NCI-H774 (cell line): ENCODE measurements around the gene HHAT.

Experiments used
- DNase-seq: peaks from one replicate; lab custom pipeline; 2025; lab: John Stamatoyannopoulos, UW

HHAT gene

DNA sequence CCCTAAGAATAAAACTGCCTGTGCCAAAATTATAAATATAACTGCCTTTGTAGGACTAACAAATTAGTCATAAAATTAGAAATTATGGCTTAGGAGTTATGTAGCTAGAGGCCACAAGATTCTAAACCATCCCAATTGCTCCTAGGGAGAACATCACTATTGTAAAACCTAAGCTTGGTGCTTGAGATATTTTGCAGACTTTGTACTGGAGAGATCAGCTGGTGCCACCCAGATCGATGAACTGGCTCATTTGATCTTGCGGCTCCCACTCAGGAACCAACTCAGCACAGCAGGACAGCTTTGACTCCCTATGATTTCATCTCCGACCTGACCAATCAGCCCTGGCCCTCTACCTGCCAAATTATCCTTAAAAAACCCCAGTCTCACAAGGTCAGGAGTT lies 30.6 kb downstream of the HHAT start:
- no peak for DNase-seq

DNA sequence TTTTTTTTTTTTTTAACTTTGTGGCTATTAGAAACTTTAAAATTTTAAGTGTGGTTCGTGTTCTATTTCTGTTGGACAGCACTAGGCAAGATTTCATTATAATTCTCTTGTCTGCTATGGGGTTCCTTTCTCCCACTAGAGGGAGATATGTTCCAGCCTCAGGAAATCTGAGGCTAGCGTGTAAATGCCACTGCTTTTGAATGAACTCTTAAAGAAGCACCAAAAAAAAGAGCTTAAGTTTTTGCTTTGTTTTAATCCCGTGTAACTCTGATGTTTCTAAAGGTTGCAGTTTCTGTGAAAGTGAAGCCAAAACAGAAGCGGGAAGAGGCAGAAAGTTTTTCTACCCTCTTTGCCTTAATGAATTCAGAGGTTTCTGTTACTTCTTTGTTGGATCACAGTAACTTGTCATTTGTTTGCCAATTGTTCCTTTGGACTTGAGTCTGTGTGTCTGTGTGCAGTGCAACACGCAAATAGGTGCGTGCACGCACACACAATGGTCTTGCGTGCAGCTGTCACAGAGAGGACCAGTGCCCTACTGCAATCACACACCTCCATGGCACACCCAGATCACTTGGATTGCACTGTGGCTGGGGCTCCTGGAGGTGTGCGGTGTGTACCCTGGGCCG lies 32.3 kb downstream of the HHAT start:
- no peak for DNase-seq

DNA sequence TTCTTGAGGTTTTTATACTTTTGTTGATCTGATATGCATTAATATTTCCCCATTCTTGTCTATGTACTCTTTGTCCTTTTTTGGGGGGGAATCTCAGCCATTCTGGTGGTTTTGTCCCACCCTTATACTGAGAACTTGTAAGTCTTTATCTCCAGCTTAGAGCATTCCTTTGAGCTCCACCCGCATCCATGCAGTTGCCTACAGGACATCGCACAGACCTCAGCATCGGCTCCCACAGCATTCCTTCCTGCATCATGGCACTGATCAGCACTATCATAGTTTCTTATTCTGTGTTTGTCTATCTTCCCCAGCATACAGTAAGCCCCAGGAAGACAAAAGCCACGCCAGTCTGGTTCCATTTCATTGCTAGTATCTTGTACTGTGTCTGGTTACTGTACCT lies 33.0 kb downstream of the HHAT start:
- no peak for DNase-seq

DNA sequence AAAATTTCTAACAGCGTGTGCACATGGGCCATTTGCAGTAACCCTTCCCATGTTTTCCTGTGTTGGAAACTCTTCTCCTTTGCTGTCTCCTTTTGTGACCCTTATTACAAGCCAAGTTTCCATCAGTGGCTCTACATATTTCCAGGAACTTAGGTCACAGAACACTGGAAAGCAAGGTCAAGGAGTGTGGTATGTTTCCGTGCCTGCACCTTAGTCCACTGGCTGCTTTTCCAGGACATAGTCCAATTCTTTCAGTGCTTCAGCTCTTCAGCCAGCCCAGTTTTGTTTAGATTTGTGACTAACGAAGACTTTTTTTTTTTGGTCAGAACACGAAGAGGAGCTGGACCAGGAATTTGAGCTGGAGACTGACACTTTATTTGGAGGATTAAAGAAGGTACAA lies 33.8 kb downstream of the HHAT start:
- no peak for DNase-seq

DNA sequence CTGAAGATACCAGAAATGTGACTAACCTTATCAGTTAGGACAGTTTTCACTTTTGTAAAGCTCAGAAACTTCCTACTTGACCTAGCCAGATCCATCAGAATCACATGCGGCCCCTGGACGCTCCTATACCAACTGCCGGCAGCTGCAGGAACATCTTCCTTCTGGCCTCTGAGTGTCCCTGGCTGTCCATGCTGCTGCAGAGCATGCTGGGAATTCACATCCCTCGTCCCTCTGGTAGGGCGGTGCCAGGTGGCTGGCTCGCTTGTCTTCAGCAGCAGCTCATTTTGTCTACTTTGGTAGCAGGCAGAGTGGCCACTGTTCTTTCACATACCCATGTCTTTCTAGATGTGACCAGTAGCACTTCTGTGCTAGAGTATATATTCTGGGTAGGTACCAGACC lies 34.4 kb downstream of the HHAT start:
- no peak for DNase-seq

DNA sequence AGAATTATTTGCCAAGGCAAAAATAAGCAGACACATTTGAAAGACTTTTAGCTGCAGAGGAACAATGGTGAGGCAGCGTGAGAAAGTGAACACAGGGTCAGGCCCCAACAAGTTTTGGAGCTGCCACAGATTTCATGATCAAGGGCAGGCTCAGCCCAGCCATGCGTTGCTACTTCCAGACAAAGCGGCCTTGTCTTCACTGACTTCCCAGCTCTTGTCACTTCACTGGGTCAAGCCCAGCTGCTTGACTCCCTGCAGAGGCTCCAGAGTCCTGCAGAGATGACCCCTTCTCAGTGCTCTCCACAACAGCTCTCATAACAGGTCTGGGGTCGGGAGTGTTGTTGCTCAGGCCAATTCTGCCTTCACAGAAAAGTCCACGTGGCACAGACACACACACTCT lies 35.8 kb downstream of the HHAT start:
- no peak for DNase-seq

DNA sequence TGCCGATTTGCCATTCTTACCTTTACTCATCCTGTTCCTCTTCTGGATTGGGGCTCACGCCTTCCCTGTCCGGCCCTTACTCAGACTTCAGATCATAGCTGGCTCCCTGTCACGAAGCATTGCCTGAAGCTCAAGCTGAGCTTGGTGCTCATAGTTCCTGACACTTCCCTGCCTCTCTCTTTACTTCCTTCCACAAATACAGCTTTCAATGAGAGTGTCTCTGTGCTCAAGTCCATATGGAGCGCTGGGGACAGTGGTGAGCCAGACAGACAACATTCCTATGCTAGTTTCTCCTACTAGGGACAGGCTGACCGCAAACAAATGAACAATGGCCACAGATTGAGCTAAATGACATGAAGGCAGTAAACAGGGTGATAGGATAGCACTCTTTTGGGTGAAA lies 38.1 kb downstream of the HHAT start:
- DNase-seq: no peak

DNA sequence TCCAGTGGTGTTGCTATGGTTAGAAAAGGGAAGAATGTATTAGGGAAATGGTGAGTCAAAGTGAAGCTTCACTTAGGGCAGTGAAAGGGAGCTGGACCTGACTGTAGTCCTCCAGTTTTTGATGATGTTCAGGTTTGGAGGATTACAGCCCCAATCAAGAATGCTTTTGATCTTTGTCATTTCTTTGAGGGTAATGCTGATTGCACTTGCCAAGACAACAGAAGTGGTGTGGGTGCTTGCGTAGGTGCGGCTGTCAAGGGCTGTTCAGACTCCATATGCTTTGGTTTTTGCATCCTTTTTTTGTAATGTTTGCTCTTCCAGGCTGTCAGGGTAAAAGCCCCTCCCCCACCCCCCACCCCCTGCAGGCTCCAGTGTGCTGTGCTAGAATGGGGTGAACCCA lies 38.9 kb downstream of the HHAT start:
- no peak for DNase-seq

DNA sequence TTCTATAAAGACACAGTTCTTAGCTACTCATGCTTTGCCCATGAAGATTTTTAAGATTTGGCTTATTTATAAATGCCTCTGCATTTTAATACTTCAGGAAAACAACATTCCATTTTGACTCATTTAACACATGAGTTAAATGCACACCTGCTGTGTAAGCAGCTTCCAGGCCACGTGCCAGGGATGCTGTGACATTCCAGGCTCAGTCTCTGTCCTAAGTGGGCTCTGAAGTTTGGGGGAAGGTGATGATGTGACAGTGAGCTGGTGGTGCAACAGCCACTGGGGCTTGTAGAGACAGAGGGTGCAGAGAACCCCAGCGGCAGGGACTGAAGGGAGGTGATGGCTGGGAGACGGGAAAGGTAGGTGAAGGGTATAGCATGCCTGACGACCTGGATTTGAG lies 40.7 kb downstream of the HHAT start:
- DNase-seq: no peak

DNA sequence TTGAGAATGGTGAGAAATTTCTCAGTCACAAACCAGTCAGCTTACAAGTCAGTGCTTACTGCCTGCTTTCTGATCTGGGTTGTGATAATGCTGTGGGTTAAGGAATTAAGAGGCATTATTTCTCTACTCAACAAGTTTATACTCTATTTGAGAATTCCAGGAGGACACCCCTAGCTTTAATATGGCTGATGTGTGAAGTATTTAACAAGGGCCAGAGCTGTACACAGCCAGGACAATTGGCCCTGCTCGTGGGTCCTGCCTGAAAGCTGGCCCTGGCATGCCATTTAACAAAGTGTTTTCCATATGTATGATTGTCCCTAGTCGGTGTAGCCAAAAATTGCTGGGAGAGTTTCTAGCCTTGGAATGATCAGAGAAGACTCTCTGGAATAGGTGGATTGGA lies 43.2 kb downstream of the HHAT start:
- no peak for DNase-seq

DNA sequence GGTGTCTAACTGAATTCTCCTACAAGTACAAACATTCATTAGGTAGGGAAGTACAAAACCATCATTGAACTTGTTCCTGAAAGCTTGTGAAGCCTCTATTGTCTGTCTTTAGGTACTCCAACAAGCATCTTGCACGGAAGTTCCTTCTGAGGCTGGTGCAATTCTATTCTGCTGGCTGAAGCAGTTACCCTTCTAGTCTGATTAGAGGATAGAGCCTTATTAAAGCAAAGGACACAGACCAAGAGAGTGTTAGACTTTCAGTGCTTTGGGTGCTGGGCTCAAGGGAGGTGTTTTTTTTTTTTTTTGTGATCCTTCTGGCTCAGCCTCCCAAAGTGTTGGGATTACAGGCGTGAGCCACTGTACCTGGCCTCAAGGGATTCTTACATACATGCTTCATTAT lies 43.8 kb downstream of the HHAT start:
- DNase-seq: no peak

DNA sequence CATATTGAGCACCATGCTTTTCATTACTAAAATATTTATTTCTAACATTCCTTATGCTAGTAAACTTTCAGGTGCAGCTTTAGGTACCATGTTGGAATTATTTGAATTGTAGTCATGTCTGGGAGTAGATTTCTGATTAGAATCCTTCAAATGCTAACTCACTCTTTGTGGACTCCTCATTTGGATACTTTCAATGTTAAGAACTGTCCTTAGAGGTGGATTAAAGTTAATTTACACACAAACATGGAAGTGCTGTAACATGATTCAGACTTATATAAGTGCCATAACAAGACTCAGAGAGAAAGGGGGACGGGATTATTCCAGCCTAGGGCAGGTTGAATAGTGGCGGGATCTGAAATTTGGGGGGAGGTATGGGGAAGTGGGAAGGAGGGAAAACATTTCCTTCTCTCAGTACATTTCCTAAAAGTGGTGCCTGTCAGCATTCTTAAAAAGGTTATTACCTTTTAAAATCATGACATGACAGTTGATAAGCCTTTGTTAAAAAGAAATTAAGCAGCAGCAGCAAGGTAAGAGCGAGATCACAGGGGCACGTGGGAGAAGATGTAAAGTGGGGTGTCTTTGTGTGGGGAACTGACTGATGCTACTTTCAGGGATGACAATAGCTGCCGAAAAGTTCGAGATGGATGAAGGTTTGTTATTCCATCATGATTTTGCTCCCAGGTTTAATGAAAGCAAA lies 44.4 kb downstream of the HHAT start:
- no peak for DNase-seq

DNA sequence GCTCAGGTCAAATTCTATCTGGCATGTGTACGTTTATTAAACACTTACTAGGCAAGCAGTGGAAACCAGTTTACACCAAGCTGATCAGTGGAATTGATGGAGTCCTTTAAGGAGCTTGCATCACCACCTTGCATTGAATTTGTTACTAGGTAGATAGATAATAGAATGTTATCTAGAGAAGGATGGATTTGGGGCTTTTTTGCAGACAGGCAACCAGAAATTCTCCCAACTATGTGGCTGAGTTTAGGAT lies 44.9 kb downstream of the HHAT start:
- no peak for DNase-seq

DNA sequence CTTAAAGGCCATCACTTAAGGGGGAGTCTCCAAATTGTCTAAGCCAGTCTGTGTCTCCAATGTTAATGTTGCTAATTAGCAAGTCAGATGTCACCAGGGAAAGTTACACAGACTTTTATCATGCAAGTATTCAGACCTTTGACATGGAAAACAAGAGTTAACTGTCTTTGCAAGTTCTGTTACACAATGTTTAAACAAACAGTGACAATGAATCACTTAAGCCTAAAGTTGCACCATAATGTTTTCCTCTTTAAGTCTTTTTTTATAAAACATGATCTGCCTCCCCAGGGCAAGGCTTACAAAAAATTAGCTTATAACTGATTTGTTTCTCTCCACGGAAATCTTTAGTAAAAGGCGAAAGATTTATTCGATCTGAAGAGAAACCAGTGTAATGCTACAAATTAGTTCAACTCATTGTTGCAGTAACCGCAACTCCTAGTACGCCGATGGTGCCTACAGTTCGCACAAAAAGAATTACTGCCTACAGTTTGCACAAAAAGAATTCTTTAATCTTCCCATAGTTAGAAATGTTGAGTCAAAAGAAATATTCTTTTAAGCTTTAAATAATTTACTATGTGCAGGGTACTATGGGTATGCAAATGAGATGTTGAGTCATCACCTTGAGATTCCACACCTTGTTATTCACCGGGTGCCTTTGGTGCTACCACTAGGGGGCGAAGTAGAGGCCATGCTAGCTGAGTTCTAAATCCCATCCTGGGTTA lies 45.3 kb downstream of the HHAT start:
- DNase-seq: peak; percentile 75

DNA sequence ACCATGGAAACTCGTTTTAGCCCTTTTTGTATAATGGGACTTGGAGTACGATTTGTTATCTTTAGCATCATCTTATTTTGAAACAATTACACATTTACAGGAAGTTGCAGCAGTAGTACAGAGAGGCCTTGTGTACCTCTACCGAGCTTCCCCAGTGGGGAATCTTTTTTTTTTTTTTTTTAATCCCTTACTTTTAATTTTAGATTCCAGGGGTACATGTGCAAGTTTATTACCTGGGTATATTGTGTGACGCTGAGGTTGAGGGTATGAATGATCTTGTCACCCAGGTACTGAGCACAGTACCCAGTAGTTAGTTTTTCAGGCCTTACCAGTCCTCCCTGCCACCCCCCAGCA lies 45.9 kb downstream of the HHAT start:
- DNase-seq: no peak

DNA sequence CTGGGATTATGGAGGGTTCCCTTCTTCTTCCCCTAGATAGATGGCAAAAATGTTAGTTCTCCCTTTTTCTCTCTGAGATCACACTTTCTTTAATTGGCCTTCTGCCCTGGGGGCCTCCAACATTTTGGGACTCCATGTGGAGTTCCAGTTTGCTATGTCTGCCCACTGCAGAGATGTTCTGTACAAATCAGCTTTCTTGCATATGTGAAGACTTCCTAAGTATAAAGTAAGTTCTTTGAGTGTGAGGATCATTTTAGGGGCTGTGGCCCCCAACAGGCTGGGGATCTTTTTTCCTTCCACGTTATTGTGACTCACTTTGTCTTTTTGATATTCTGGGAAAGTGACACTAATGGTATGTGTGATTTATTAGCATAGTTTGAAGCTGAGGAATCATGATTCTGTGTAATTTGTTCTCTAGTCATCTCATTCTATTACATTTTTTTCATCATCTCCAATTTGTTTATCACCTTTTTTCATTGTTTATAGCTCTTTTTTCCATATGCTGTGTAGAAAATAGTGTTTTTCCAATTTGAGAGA lies 48.2 kb downstream of the HHAT start:
- DNase-seq: no peak

DNA sequence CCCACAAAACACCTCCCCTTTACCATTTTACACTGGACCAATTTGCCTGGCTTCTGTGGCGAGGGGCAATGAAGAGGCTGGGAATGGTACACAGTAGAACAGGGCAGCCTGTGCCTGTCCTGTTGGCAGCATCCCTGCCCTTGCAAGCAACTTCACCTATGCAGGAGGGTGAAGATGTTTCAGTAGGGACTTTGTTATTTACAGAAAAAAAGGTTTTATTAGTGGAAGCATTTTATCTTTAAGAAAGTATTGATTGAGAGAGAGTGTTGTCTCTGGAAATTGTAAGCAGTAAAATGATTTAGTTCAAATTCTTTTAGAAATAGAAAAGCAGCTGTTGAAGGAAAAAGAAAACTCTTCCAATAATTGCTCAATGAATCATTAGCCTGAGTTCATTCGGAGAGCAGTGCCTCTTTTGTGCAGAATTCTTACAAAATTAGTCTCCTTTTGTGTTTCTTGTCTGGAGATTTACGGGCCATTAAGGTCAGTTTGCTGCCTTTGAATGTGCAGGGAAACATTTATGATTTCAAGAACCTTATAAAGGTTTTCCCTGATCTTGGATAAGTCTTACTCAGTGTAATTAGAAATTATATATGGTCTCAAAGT lies 49.1 kb downstream of the HHAT start:
- no peak for DNase-seq

DNA sequence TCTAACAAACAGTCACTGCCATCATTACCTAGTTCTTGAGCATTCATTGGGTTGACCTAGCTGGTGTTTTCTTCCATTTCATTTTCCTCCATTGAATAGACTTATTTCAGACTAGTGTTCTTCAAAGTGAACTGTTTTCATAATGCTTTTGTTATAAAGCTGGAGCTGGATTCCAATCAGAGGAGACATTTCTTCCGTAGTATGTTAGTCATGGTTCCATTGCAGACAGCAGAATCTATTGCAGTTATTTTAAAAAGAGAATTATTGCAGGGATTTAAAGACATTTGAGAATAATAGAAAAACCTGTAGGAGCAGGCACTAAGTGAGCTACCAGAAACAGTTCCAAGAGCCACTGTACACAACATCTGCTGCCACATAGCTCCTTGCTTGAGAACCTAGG lies 50.0 kb downstream of the HHAT start:
- DNase-seq: no peak

DNA sequence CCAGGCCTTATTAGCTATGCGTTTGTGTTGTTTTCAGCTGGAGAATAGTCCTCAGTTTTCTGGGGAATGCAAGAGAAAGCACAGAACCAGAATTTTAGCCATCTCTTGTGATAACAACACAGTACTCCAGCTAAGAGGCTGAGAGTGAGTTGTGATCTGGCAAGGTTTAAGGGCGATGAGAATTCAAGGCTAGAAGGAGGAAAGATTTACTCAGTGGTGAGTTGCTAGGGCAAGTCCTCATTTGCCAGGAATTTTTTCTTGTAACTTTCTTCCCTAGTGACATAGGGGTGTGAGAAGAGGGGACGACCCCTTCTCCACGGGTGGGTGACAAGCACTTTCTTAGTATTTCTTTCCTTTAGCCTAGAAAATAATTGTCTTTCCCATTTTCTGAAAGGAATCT lies 53.2 kb downstream of the HHAT start:
- DNase-seq: no peak

DNA sequence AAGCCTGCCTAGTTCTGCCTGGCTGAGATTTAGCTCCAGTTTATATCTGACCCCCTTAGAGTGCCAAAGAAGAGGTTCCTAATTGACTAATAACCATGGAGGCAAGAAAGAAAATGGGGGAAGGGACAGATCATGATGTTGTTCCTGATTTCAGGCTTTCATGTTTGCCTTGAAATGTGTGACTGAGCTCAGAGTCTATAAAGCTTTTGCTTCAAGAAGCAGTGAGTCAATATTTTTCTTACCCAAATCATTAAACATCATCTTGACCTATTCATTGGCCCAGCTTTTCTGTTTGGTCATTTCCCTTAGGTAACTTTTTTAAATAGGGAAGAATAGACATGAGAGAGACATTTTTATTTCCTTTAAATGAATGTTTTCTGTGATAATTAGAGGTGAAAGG lies 55.9 kb downstream of the HHAT start:
- no peak for DNase-seq

DNA sequence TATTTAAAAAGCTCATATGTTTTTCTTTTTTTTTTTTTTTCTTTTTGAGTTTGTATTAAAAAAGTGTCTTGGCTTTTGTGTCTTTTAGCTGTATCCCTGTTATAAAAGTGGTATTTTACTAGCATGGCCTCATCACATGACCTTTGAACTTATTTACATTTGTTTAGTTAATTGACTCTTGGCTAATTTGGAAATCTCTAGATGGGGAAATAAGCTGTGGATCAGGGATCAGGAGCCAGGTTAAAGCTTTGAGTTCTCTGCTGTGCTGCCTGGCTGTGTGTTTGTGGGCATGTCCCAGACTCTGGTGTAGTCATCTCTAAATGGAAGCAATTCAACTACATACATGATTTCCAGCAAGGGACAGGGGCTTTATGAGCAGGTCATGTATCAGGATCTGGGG lies 56.5 kb downstream of the HHAT start:
- DNase-seq: no peak

DNA sequence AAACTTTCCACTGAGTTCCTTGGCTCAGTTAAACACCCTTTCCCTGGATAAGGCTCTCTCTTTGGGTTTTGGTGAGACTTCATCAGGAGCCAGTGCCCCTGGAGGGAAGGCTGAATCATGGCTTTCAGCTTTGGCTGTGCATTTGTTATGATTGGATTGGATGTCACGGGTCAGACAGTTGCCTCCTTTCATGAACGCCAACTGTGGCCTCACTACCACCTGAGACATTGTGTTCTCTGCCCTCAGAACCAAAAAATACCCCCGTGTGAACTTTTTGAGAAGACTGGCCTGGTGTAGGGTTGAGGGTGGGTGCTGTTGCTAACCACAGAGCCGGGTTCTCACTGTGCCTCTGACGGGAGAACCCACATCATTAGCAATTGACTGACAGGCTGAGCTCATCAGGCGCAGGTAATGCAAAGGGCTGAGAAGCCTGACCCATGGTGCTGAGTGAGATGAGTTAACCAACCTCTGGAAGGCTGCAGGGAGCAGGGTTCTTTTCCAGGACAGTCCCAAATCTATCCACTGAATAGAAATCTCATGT lies 65.6 kb downstream of the HHAT start:
- DNase-seq: no peak

DNA sequence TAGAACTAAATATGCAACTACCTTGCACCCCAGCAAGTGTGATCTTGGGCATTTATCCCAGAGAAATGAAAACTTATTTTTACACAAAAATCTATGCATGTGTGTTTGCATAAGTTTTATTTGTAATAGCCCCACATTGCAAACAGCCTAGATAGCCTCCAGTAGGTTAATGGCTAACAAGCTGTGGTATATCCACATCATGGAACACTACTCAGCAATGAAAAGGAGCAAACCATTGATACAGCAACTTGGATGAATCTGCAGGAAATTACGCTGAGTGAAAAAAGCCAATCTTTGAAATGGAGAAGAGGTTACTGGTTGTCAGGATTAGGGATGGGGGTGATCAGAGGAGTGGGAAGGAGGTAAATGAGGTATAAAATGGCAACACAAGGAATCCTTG lies 67.8 kb downstream of the HHAT start:
- no peak for DNase-seq
